Stimulated activated naive CD4-positive, alpha-beta T cell treated with Interleukin-2 at 50 U/mL for 16 hours (primary cell): ENCODE measurements around the gene CAMKK1.

Source experiments
- DNase-seq: peaks from one replicate; lab custom pipeline; 2025; lab: John Stamatoyannopoulos, UW

The CAMKK1 gene

GRCh38 chr17:3893003-3893719 is at the start of gene CAMKK1:
TSS of gene CAMKK1 (minus strand) at chr17:3893053. CDS start at chr17:3885687, 7,366 bp downstream.
- DNase-seq = peak; percentile 87

- DNase-seq = no peak
Measured at GRCh38 chr17:3940965-3941698, 48.3 kb upstream of the CAMKK1 start.

- no peak for DNase-seq
Measured at GRCh38 chr17:3937359-3937758, 44.5 kb upstream of the CAMKK1 start.

- DNase-seq = no peak
Measured at GRCh38 chr17:3935825-3936355, 43.0 kb upstream of the CAMKK1 start.

GRCh38 chr17:3935140-3935542 is 42.3 kb upstream of the CAMKK1 start:
- no peak for DNase-seq

- no peak for DNase-seq
Measured at GRCh38 chr17:3929764-3930163, 36.9 kb upstream of the CAMKK1 start.

- DNase-seq = no peak
Measured at GRCh38 chr17:3929181-3929580, 36.3 kb upstream of the CAMKK1 start.

- DNase-seq = no peak
Measured at GRCh38 chr17:3928406-3928805, 35.6 kb upstream of the CAMKK1 start.

- no peak for DNase-seq
Measured at GRCh38 chr17:3927628-3928340, 34.9 kb upstream of the CAMKK1 start.

GRCh38 chr17:3926860-3927627 is 34.2 kb upstream of the CAMKK1 start:
- DNase-seq = no peak

GRCh38 chr17:3925684-3926485 is 33.0 kb upstream of the CAMKK1 start:
- no peak for DNase-seq

GRCh38 chr17:3924512-3925350 is 31.9 kb upstream of the CAMKK1 start:
- DNase-seq = no peak

GRCh38 chr17:3923466-3924190 is 30.8 kb upstream of the CAMKK1 start:
- DNase-seq = no peak

- no peak for DNase-seq
Measured at GRCh38 chr17:3922765-3923164, 29.9 kb upstream of the CAMKK1 start.

GRCh38 chr17:3921502-3922319 is 28.9 kb upstream of the CAMKK1 start:
- no peak for DNase-seq

GRCh38 chr17:3921006-3921405 is 28.2 kb upstream of the CAMKK1 start:
- no peak for DNase-seq

GRCh38 chr17:3919123-3919624 is 26.3 kb upstream of the CAMKK1 start:
- DNase-seq = no peak
